ENCODE data around the gene DIS3L. TPM values are rescaled to one million over a fixed set of nuclear protein-coding genes. Genes with fewer than 3 reads are reported as not detected.
A peak's percentile ranks its signal among the peaks of the same experiment; 100 is the strongest.

The DIS3L gene
- total and polyA plus RNA-seq, 2 of the 13 experiments (the other 11 are each of a cell fraction or from before 2014, with no cell fraction given): 21.0 to 50.5 TPM

- TF ChIP-seq, protein P1, sequence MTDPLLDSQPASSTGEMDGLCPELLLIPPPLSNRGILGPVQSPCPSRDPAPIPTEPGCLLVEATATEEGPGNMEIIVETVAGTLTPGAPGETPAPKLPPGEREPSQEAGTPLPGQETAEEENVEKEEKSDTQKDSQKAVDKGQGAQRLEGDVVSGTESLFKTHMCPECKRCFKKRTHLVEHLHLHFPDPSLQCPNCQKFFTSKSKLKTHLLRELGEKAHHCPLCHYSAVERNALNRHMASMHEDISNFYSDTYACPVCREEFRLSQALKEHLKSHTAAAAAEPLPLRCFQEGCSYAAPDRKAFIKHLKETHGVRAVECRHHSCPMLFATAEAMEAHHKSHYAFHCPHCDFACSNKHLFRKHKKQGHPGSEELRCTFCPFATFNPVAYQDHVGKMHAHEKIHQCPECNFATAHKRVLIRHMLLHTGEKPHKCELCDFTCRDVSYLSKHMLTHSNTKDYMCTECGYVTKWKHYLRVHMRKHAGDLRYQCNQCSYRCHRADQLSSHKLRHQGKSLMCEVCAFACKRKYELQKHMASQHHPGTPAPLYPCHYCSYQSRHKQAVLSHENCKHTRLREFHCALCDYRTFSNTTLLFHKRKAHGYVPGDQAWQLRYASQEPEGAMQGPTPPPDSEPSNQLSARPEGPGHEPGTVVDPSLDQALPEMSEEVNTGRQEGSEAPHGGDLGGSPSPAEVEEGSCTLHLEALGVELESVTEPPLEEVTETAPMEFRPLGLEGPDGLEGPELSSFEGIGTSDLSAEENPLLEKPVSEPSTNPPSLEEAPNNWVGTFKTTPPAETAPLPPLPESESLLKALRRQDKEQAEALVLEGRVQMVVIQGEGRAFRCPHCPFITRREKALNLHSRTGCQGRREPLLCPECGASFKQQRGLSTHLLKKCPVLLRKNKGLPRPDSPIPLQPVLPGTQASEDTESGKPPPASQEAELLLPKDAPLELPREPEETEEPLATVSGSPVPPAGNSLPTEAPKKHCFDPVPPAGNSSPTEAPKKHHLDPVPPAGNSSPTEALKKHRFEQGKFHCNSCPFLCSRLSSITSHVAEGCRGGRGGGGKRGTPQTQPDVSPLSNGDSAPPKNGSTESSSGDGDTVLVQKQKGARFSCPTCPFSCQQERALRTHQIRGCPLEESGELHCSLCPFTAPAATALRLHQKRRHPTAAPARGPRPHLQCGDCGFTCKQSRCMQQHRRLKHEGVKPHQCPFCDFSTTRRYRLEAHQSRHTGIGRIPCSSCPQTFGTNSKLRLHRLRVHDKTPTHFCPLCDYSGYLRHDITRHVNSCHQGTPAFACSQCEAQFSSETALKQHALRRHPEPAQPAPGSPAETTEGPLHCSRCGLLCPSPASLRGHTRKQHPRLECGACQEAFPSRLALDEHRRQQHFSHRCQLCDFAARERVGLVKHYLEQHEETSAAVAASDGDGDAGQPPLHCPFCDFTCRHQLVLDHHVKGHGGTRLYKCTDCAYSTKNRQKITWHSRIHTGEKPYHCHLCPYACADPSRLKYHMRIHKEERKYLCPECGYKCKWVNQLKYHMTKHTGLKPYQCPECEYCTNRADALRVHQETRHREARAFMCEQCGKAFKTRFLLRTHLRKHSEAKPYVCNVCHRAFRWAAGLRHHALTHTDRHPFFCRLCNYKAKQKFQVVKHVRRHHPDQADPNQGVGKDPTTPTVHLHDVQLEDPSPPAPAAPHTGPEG (CRISPR knock-in tag; IDR thresholded peaks at IDR 0.05): no peak
- TF ChIP-seq GRHL1 (CRISPR knock-in tag; conservative IDR thresholded peaks at IDR 0.05) (no peak), PCBP1 (IDR thresholded peaks at IDR 0.05; ENCODE audit: borderline replicate concordance, low read depth, low read length) (no peak), BCL6 (CRISPR knock-in tag; IDR thresholded peaks at IDR 0.05) (peak; percentile 62; the same call in 1 of the 2 replicates), ZNF777 (CRISPR knock-in tag; IDR thresholded peaks at IDR 0.05) (no peak), DBP (CRISPR knock-in tag; IDR thresholded peaks at IDR 0.05; ENCODE audit: not compliant biosample characterization) (no peak), PRDM10 (CRISPR knock-in tag; IDR thresholded peaks at IDR 0.05; ENCODE audit: low read depth) (no peak), SMARCC2 (IDR thresholded peaks at IDR 0.05) (no peak), HMG20A (CRISPR knock-in tag; IDR thresholded peaks at IDR 0.05; ENCODE audit: borderline replicate concordance) (0 out of 2 replicates have a peak, but pooled peaks have one; percentile 5), ZSCAN20 (CRISPR knock-in tag; IDR thresholded peaks at IDR 0.05; ENCODE audit: borderline replicate concordance) (no peak)
- TF ChIP-seq, protein P2, sequence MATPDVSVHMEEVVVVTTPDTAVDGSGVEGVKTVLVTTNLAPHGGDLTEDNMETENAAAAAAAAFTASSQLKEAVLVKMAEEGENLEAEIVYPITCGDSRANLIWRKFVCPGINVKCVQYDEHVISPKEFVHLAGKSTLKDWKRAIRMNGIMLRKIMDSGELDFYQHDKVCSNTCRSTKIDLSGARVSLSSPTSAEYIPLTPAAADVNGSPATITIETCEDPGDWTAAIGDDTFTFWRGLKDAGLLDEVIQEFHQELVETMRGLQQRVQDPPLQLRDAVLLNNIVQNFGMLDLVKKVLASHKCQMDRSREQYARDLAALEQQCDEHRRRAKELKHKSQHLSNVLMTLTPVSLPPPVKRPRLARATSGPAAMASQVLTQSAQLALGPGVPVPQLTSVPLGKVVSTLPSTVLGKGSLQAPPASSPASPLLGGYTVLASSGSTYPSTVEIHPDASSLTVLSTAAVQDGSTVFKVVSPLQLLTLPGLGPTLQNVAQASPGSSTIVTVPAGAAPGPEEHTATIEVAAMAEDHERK (CRISPR knock-in tag; IDR thresholded peaks at IDR 0.05; ENCODE audit: low read depth): no peak
Observed at GRCh38 chr15:66369773-66370651, 76.6 kb downstream of the DIS3L start (continued).

All from HepG2 (cell line).